ENCODE data around the gene AADACL3.

DNA sequence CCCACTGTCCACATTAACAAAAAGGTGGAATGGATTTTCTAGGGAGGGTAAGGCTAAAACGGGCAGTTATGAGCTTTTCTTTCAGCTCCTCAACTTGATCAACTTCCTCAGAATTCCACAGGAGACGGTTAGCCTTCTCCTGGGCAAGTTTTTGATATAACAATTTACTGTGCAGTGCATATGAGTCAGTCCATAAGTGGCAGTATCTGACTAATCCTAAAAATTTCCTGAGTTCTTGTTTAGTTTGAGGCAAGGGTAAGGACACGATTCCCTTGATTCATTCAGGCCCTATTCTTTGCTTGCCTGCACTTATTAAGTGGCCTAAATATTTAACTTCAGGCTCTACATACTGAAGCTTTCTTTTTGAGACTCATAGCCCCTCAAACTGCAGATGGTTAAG is 6.2 kb upstream of the AADACL3 start:
- TF ChIP-seq POLR2A (conservative IDR thresholded peaks at IDR 0.05) (no peak), ZC3H11A (IDR thresholded peaks at IDR 0.05; ENCODE audit: low read depth, low read length) (no peak), HDAC1 (IDR thresholded peaks at IDR 0.05) (no peak), MYC (IDR thresholded peaks at IDR 0.05; ENCODE audit: low read depth, low read length) (no peak), MYC (CRISPR knock-in tag; IDR thresholded peaks at IDR 0.05; ENCODE audit: borderline replicate concordance, low read depth) (no peak), HLTF (IDR thresholded peaks at IDR 0.05) (no peak), NCOR1 (IDR thresholded peaks at IDR 0.05) (no peak), POLR3A (IDR thresholded peaks at IDR 0.05; ENCODE audit: borderline replicate concordance, extremely low read depth, insufficient read depth, insufficient read length) (no peak), SAFB (IDR thresholded peaks at IDR 0.05; ENCODE audit: borderline replicate concordance, low read depth, low read length) (no peak)
- TF ChIP-seq, protein P1, sequence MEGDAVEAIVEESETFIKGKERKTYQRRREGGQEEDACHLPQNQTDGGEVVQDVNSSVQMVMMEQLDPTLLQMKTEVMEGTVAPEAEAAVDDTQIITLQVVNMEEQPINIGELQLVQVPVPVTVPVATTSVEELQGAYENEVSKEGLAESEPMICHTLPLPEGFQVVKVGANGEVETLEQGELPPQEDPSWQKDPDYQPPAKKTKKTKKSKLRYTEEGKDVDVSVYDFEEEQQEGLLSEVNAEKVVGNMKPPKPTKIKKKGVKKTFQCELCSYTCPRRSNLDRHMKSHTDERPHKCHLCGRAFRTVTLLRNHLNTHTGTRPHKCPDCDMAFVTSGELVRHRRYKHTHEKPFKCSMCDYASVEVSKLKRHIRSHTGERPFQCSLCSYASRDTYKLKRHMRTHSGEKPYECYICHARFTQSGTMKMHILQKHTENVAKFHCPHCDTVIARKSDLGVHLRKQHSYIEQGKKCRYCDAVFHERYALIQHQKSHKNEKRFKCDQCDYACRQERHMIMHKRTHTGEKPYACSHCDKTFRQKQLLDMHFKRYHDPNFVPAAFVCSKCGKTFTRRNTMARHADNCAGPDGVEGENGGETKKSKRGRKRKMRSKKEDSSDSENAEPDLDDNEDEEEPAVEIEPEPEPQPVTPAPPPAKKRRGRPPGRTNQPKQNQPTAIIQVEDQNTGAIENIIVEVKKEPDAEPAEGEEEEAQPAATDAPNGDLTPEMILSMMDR (IDR thresholded peaks at IDR 0.05 in 2 of 3, conservative IDR thresholded peaks at IDR 0.05 in 1 of 3; ENCODE audit: insufficient read depth in 2 of 3, low read depth in 1 of 3, low read length in 3 of 3) = no peak
- TF ChIP-seq, protein P2, sequence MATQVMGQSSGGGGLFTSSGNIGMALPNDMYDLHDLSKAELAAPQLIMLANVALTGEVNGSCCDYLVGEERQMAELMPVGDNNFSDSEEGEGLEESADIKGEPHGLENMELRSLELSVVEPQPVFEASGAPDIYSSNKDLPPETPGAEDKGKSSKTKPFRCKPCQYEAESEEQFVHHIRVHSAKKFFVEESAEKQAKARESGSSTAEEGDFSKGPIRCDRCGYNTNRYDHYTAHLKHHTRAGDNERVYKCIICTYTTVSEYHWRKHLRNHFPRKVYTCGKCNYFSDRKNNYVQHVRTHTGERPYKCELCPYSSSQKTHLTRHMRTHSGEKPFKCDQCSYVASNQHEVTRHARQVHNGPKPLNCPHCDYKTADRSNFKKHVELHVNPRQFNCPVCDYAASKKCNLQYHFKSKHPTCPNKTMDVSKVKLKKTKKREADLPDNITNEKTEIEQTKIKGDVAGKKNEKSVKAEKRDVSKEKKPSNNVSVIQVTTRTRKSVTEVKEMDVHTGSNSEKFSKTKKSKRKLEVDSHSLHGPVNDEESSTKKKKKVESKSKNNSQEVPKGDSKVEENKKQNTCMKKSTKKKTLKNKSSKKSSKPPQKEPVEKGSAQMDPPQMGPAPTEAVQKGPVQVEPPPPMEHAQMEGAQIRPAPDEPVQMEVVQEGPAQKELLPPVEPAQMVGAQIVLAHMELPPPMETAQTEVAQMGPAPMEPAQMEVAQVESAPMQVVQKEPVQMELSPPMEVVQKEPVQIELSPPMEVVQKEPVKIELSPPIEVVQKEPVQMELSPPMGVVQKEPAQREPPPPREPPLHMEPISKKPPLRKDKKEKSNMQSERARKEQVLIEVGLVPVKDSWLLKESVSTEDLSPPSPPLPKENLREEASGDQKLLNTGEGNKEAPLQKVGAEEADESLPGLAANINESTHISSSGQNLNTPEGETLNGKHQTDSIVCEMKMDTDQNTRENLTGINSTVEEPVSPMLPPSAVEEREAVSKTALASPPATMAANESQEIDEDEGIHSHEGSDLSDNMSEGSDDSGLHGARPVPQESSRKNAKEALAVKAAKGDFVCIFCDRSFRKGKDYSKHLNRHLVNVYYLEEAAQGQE (IDR thresholded peaks at IDR 0.05; ENCODE audit: borderline replicate concordance) = no peak
- TF ChIP-seq, protein P2 (CRISPR knock-in tag; IDR thresholded peaks at IDR 0.05; ENCODE audit: low read depth) = no peak
